Hematopoietic multipotent progenitor cell treated with erythropoietin and hydrocortisone succinate and interleukin-3 and kit ligand, for 15 days (in vitro differentiated cells): ENCODE results near the gene FMO3.

Experiments
- DNase-seq: peaks from one replicate; pipeline ENCODE4 v3.0.0-alpha.2; 2015; ENCODE audit warnings: low spot score

Gene FMO3

GRCh38 chr1:171090604-171091003, at the start of gene FMO3:
FMO3 (plus strand) TSS chr1:171090905; CDS start chr1:171092659, 1,754 bp downstream.
- no peak for DNase-seq

DNA sequence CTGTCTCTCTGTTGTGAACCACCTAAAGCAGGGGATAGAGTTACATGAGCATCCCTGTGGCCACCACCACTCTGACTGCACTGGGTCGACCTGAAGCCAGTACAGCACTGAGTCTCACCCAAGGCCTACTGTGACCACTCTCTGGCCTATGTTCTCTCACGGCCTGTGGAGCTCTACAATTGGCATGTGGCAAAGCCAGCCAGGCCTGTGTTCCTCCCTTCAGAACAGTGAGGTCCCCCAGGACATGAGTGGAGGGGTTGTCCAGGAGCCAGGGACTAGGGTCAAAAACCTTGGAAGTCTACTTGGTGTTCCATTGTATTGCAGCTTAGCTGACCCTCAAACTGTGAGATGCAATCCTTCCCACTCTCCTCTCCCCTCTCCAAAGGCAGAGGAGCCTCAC, 42.7 kb upstream of the FMO3 start:
- no peak for DNase-seq

- DNase-seq = no peak
Observed at GRCh38 chr1:171052977-171053376, 37.7 kb upstream of the FMO3 start.

DNA sequence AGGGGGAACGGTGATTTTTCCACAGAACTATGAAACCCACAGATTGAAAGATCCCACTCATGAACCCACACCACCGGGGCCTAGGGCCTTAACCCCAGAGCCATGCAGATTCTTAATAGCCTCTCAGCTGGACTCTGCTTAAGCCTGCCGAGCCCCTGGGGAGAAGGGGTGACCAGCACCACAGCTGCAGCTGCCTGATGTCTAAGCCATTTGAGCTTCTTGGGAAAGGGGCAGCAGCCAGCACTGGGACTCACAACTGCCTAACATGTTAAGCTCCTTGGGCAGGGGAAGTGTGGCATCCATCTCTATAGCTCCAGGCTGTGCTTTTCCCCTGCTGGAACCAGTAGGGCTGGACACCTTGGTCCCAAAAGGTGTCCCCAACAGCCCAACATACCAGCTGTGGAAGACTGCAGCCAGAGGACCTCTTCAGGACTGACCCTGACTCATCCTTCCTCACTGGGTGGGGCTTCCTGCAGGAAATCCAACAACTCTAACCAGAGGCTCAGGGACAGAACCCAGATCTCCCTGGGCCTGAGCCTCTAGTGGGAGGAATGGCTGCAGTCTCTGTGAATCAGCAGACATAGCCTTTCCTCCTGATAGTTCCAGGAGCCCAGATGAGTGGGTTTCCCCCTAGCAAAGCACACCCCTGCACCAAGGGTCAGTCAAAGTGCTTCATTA, 34.6 kb upstream of the FMO3 start:
- no peak for DNase-seq

- DNase-seq = no peak
Observed at GRCh38 chr1:171061425-171062143, 29.1 kb upstream of the FMO3 start.

DNA sequence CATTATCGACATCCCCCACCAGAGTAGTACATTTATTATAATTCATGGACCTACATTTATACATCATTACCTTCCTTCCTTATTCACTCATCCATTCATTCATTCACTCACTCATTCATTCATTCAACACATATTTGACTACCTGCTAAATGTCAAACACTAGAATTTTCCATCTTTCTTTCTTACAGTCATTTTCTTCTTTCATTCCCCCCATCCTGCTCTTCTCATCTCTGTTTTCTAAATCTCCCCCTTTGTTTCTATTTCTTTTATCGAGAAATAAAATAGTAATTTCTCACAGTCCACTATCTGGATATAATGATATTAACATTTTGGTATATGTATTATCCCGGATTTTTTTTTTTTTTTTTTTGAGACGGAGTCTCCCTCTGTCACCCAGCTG, 27.8 kb upstream of the FMO3 start:
- DNase-seq = no peak

GRCh38 chr1:171075041-171075440, 15.7 kb upstream of the FMO3 start:
- DNase-seq = no peak

GRCh38 chr1:171081314-171081753, 9.4 kb upstream of the FMO3 start:
- no peak for DNase-seq

DNA sequence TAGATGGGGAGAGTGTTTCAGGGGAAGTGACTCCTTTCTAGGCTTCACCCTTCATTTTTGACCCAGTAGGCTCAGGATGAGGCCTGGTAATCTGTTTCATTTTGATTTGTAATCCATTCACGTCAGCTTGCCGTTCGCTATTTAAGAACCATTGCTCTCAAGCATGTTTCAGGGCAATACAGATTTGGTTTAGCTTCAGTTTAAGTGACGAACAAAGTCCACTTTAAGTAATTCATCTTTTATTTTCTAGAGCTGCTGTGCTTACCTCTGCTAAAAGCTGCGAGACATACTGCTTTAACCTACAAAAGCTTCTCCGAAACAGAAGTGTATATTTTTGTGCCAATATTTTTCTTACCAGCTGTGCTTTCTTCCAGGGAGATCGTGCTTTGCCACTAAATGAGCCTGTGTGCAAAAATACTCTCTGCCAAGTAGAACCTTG, 8.9 kb upstream of the FMO3 start:
- no peak for DNase-seq

DNA sequence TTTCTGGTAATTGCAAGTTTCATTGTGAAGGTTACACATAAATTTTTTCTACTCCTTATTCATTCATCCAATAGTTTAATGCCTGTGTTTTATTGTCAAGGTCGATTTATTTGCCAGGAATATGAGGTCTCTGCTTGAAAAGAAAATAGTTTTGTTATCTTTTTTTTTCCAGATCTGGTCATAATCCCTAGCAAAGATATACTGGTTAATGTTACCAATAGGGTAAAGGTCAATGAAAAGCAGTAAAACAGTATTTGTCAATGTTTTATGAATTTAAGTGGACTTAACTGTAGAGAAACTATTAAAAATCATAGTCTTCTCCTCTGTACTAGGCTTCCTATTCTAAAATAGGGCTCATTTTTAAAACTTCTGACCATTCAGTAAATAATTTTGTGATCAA, 8.1 kb upstream of the FMO3 start:
- no peak for DNase-seq

DNA sequence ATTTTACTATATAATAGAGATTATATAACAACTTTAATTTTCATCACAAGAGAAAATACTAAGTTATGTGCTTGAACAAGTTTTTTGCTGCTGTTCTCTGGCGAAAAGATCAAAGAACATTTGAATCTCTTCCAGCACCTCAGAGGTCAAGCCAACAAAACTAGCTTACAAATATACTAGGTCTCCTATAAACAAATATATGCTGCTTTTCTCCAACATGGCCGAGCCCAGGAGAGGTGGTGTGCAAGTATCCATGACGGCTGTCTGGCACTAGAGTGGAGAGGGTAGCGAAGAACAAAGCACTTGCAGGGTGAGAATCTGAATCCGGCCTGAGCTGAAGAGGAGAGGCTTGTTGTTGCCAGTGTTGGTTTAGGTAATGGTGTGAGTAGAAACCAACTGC, 7.5 kb upstream of the FMO3 start:
- DNase-seq = no peak

DNA sequence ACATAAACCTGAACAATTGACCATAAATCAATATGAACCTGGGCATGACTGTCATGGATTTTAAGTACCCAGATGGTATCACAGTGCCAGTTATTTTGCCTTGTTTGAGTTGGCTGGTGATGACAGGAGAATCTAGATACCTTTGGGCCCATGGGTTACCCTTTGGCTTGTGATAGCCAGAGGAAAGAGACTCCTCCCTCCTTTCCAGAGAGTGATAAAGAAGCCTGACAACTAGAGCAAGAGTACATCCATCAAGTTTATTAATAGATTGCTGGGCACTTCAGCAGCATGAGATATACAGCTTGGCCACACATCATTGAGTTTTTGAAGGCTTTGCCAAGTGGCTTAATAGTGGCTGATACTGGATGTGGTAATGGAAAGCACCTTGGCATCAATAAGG, 6.6 kb upstream of the FMO3 start:
- no peak for DNase-seq

- DNase-seq = no peak
Observed at GRCh38 chr1:171084870-171085269, 5.8 kb upstream of the FMO3 start.

- DNase-seq = no peak
Observed at GRCh38 chr1:171087896-171088295, 2.8 kb upstream of the FMO3 start.

DNA sequence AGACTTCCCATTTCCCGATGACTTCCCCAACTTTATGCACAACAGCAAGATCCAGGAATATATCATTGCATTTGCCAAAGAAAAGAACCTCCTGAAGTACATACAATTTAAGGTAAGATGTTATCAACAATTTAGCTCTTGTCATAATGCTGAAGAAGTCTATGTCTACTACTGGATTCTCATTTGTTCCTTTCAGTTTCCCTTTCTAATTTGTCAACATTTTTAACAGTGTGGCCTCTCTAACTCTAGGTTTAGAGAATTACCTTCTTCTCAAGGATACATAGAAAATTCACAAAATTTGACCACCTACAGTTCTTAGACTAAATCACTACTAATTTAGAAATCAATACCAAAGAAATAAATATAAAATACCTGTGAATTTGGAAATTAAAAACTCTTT, 13.2 kb downstream of the FMO3 start:
- DNase-seq = no peak

- DNase-seq = no peak
Observed at GRCh38 chr1:171107262-171107940, 16.7 kb downstream of the FMO3 start.

DNA sequence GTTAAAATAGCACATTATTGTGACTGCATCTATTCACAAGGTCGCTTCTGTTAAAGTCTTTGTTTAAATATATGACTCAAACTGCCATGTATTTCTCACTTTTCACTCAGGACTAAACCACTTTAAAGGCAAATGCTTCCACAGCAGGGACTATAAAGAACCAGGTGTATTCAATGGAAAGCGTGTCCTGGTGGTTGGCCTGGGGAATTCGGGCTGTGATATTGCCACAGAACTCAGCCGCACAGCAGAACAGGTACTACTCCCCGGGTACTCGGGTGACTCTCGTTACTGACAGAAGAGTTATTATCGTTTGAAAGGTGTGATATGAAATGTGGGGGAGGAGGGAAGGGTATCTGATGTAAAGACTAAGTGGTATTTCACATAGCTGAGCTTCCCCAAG, 17.3 kb downstream of the FMO3 start:
- DNase-seq = no peak

DNA sequence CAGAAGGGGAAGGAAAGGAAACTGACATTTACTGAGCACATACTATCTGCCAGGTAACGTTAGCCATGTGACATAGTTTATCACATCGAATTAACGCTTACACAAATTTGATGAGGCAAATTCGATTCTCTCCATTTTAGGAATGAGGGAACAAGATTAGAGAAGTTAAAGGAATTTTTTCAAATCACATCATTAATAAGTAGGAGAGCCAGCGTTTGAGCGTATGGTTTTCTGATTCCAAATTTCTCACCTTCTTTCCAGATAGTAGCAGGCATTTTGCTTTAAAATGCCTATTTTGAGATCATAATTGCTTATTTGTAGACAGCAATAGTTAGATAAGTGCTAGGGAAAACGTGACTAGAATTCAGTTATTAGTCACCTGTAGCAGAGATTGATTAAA, 19.3 kb downstream of the FMO3 start:
- DNase-seq = no peak

DNA sequence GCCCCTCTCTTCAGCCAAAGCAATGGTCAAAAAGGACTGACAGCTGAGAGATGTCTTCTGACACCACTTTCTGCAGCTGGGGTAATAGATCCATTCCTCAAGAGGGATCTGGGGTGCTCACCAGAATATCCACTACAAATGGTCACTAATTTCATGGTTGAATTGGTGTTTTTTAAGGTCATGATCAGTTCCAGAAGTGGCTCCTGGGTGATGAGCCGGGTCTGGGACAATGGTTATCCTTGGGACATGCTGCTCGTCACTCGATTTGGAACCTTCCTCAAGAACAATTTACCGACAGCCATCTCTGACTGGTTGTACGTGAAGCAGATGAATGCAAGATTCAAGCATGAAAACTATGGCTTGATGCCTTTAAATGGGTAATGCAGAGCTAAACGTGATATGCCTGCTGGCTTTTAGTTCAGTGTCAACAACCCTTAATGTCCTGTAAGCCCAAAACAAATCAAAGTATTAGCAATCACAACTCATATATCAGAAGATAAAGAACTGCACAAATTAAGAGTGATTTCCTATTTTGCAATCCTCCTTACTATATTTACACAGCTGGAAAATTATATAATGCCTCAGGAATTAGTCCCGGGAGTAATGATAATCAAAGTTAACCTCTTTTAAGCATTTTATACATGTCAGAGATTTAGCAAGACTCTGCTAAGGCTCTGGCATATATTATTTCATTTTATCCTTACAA, 20.1 kb downstream of the FMO3 start:
- DNase-seq = no peak

- no peak for DNase-seq
Observed at GRCh38 chr1:171112119-171112518, 21.4 kb downstream of the FMO3 start.

DNA sequence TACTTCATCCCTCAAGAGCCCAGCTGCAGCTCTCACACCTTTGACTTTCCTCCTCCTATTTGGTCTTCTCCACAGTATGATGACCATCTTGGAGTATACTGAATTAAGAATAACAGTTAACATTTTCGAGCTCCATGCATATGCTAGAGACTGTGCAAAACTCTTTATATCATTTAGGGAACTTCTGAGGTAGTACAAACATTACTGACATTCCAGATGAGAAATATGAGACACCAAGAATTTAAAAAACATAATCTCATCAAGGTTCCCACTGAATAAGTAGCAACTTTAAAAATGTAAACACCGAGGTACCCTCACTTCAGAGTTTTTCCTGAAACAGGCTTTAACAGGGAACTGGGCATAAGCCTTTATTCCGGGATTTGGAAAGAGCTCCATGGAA, 22.7 kb downstream of the FMO3 start:
- DNase-seq = no peak

DNA sequence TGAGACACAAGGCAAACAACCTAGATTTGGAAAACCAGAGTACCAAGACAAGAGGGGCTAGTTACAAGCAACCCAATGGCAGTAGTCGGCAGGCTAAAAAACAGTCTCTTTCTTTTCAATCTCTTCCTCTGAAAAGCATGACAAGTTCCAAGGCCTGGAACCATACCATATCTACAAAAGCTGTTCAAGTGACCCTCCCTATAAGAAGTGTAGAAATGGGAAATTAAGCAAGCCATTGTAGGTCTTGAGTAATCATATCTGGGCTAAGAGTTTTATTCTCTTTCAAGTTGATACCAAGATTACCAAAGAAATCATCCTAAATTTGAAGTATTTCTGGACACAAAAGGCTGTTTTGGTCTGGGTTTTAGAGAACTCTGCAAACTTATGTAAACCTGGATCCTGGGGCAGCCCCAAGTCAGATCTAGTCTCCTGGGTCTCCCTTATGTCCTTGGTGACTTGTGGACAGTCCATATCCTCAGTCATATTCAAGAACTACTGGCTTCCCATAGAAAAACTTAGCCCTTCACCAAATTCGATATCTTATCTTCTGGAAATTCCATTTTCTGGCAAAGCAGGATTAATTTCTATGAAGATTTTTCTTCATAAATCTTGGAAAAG, 24.7 kb downstream of the FMO3 start:
- no peak for DNase-seq
